ENCODE data around the gene PLCB2.

PLCB2 gene

GRCh38 chr15:40340038-40340739 is 32.5 kb upstream of the PLCB2 start:
- peak; percentile 33 for DNase-seq (ENCODE audit: low spot score)

GRCh38 chr15:40339621-40339945 is 31.8 kb upstream of the PLCB2 start:
- no peak for DNase-seq (ENCODE audit: low spot score)

GRCh38 chr15:40338921-40339620 is 31.3 kb upstream of the PLCB2 start:
- peak; percentile 91 for DNase-seq (ENCODE audit: low spot score)

GRCh38 chr15:40338041-40338657 is 30.4 kb upstream of the PLCB2 start:
- DNase-seq (ENCODE audit: low spot score) = peak; percentile 39

GRCh38 chr15:40337597-40337996 is 29.9 kb upstream of the PLCB2 start:
- no peak for DNase-seq (ENCODE audit: low spot score)

DNA sequence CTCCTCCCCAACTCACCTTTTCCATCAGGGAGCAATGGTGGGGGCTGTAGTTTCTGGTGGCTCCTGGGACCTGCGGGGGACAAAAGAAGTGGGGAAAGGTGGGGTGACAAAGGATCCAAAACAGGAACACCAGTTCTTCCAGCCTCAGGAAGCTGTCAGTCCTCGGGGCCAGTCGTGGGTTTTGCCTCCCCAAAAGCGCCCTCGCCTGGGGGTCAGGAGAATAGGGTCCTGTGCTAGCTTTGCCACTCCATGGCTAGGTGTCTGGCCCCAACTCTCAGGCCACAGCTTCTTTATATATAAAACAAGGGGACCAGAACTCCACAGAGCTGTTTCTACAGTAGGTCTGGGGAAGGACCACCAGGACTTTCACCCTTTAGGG is 29.0 kb upstream of the PLCB2 start:
- DNase-seq (ENCODE audit: low spot score) = no peak

GRCh38 chr15:40335938-40336743 is 28.4 kb upstream of the PLCB2 start:
- DNase-seq (ENCODE audit: low spot score) = no peak

DNA sequence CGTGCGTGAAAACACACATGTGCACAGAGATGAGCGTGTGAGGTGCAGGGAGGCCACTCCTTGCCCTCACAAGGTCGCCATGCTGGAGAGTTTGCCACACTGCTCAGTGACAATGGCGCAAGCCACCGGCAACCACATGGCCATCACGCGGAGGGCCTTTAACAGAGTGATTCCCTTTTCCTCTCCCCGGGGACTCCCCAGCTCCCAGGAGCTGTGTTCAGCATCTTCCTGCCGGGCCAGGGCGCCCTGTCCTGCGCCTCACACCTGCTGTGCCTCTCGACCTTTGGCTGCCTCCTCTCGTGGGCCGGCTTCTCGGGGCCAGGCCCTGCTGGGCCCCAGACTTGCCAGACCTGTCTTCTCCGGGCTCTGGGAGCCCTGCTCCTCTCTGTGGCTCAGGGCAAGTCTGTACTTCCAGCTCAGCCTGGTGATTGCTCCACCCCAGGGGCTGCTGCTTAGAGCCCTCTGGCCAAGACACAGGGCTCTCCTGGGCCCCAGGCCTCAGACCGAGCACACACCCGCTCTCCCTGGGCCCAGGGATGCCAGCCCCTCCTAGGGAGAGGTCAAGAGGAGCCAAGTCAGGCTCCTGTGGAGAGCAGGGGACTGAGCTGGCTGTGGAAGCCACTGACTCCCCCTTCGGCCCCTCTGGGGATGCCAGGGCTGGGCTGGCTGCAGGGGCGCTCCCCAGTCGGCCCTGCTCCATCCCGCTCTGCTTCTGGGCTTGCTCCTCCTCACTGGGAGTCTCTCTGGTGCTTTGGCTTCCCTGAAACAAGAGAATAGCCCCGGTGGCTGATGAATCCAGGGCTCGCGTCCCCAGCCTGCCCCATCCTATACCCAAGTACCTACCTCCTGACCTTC is 27.4 kb upstream of the PLCB2 start:
- DNase-seq (ENCODE audit: low spot score) = no peak

- no peak for DNase-seq (ENCODE audit: low spot score)
These were observed 26.8 kb upstream of the PLCB2 start for GRCh38 chr15:40334541-40334940.

GRCh38 chr15:40333922-40334492 is 26.3 kb upstream of the PLCB2 start:
- DNase-seq (ENCODE audit: low spot score) = no peak

DNA sequence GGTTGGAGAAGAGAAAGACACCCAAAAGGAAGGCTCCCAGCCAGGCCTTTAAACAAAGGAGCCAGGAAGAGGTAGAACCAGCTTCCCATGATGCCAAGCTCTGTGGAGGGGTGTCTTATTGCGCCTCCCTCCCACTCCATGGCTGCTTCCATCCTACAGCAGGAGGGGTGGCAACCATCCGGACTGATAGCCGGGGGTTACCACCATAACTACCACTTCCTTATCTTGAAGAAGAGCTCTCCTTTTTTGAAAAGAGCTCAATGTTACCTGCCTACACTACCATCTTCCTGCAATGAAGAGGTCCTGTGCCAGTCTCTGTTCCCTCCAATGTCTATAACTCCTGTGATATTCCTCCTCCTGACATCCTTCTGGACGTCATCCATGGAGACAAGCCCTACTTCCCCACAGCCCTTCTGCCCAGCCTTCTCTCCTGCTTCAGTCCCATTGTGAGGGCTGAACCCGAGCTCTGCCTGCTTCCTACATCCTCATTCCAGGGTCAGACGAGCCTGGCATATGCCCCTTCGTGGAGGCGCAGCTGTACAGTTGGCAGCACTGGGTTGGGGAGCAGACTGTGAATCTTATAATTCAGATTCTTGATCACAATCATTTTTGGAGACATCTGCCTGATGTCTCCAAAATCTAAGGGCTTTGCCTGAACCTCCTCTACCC is 24.5 kb upstream of the PLCB2 start:
- no peak for DNase-seq (ENCODE audit: low spot score)

DNA sequence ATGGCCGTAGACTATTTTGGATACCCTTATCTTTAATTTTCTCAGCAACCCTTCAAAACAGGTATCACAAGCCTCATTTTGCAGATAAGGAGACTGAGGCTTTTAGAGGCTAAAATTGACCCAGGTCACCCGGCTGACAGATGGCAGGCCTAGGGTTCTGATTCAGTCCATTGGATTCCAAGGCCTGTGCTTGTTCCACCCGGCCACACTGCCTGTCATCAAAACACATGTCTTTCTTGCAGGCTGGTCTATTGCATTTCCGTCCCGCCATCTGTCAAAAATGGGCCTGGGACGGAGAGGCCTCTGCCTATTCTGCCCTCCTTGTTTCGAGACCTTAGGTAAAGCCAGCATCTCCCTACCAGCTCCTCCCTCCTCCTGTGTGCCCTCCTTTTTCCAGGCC is 23.9 kb upstream of the PLCB2 start:
- DNase-seq (ENCODE audit: low spot score) = no peak

DNA sequence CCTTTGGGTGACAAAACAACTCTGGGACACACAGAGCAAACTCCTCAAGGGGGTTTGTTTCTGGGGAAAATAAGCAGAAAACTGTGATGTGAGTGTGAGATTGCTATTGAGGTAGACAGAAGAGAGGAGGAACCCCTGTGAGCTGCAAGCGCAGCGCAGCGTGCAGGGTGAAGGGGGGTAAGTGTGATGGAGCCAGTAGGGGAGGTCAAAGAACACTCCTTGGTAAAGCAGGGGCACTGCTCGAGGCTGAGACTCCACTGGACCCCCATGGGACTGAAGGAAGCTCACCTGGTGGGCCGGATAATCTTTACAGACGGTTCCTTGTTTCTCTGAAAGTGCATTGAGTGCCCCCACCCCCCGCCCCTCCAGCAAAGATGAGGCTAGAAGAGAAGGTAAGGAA is 23.3 kb upstream of the PLCB2 start:
- DNase-seq (ENCODE audit: low spot score) = no peak

DNA sequence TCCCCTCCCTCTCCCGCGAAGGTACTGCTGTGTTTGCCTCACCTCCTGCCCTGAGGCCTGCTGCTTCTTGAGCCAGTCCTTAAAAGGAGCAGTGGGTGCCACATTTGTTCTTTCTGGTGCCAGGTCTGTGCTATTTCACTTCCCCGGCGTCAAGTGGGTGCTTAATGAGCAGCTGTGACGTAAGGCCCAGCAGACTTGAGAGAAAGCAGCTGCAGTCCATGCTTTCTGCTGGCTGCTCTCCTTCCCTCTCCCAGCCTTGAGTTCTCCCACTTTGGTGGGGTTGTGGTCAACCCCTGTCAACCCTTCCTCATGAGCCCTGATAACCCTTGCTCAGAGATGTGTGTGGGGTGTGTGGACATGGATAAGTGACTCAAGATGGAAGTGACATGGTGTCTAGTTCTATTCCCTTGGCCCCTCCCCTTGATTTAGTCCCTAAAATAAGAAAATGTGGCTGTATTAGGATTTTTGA is 22.7 kb upstream of the PLCB2 start:
- no peak for DNase-seq (ENCODE audit: low spot score)

DNA sequence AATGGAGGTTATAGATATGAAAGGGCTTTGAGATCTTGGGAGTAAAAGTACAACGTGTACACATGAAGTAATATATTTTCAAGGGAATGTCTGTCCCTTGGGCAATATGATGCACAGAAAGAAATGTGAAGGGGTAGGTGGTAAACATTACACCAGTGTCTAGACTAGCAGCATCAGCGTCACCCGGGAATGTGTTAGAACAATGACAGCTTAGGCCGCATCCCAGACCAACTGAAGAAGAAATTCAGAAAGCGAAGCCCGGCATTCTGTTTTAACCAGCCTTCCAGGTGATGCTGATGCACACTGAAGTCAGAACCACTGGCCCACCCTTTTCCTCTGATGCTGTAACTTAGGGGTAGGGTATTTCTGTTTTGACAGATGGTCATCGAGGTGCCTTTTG is 22.1 kb upstream of the PLCB2 start:
- DNase-seq (ENCODE audit: low spot score) = no peak

- no peak for DNase-seq (ENCODE audit: low spot score)
These were observed 21.0 kb upstream of the PLCB2 start for GRCh38 chr15:40328751-40329150.

DNA sequence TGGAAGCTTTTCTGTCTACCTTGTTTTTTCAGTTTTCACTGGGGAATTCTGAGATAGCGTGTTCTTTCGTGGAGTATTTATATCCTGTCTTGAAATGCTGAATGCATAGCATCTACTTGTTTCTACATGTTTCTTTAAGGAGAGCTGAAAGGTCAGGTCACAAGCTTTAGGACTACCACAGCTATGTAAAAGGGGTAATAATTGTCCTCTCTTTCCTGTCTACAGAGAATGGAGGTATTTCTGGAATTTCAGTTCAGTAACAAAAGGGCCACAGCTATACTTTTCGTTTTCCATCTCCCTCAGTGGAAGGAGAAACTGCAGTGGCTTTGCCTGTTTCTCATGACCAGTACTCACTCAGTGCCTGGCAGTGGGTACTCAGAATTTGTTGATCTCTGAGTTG is 20.4 kb upstream of the PLCB2 start:
- peak; percentile 33 for DNase-seq (ENCODE audit: low spot score)

GRCh38 chr15:40327457-40327856 is 19.7 kb upstream of the PLCB2 start:
- no peak for DNase-seq (ENCODE audit: low spot score)

GRCh38 chr15:40325700-40326099 is 18.0 kb upstream of the PLCB2 start:
- DNase-seq (ENCODE audit: low spot score) = no peak

GRCh38 chr15:40325188-40325587 is 17.5 kb upstream of the PLCB2 start:
- no peak for DNase-seq (ENCODE audit: low spot score)

Measured in SW480 (cell line).